HPDE6-E6E7 (cell line): ENCODE data around the gene NBAS.

Experiments
- DNase-seq: peaks from one replicate; pipeline ENCODE4 v3.0.0; 2011; ENCODE audit warnings: missing footprints; ENCODE audit errors: extremely low spot score

Gene NBAS

DNA sequence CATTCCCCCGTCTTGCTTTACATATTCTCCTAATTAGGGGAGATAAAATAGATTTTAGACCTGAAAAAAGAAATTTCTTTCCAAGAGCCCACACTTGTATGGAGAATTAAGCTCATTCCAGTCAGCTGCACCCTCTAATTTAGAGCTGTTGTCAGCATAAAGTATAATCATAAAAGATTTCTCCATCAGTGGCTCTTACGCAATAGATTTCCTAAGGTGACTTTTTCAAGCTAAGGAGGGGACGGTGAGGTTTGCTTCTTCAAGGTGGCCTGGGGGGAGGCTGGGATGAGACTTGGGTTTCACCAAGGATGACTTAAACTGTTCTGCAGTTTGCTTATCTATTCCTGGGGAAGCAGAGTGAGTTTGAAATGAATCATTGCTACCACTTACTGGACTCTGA lies 426.2 kb downstream of the NBAS start:
- no peak for DNase-seq

DNA sequence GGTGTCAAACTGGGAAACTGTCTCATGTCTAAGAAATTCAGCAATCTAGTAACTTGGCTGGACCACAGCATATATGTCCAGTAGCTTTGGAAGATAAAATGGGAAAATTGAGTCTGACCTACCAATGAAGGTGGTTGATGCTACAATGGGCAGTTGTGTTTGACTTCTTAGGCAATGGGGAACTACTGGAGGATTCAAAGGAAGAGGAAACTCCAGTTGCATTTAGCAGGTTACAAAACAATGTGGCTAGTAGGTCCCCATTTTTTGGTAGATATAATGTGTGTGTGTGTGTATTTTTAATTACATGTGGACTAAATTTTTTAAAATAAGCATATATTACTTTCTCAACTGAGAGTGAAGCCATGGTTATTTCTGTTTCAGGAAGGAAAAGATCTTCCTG lies 427.7 kb downstream of the NBAS start:
- no peak for DNase-seq

DNA sequence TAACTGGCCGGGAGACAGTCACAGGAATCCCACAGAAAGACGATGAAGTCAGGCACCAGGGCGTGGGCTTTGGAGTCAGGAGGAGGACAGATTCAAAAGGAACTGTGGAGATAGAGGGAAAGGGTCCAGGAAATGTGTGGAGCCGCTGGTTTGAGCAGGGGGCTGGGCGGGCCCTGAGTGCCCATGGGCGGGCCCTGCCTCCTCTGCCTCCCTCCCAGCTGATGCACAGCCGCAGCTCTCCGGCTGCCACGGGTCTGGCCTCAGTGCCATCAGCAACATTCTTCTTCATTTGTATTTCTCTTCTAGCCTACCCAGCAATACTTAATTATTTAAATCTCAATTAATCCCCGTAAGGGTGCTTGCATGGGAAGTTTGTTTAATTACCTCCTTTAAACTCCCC lies 432.3 kb downstream of the NBAS start:
- no peak for DNase-seq

DNA sequence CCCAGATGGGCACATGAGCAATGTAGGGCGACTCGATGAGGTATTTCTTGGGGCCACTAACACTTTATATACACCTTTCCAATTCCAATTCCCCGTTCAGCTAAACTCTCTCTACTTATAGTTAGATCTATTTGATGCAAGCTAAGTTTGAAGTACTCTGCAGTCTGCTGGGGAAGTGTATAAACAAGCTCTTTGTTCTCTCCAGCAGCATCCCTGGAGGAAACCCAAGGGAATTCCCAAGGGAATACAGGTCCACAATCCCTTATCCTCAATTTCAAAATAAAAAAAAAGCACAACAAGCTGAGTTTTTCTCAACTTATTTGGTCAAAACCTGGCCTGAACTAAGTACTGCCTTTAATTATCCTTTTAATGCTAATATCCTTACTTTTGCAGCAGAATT lies 433.3 kb downstream of the NBAS start:
- no peak for DNase-seq

DNA sequence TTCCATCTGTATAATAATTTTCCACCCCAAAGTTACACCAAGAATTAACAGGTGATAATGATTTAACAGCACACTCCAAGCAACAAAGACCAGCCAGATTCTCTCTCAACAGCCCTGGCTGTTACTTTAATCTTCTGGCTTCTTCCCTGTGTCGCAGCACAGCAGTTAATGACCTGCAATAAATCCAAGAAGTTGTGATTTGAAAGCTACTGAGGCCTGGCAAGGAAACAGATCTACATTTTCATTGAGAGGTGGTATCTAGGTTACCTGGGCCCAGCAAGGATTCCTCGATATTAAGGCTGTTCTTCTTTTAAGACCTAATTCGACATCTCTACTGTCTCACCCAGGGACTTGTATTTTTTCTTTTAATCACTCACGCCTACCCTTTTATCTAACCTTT lies 433.8 kb downstream of the NBAS start:
- no peak for DNase-seq

DNA sequence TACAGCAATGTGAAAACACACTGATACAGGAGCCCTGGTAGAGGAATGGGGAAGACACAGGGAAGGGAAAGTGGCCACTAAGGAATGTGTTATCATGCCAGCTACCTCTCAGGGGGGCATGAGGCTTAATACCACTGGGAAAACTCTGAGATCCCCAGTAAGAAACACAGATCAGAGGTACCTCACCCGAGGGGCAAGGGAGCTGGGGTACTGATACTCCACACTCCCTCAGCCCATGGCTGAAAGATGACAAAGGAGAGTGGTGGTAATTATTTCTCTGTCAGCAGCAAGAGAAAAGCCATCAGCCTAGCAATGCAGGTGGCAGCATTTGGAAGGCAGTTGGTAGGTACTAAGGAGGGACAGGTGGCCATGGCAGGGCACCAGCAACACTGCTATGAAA lies 434.8 kb downstream of the NBAS start:
- no peak for DNase-seq

DNA sequence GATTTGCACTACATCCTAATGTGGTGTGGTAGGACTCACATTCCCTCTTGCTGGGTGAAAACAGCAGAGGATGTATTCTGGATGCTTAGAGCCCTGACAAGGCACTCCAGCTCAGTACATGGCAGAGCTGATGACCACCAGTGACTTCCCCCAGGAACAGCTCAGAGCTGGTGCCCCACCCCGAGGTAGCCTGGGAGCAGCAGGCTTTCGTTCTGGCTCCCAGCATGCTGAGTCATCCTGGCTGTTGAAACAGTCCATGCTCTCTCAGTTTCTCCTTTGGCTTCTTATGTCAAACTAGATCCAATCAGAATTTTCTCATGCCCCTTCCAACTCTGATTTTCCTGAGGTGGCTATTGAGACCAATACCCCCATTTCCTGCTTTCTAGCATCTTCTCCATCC lies 438.2 kb downstream of the NBAS start:
- no peak for DNase-seq

DNA sequence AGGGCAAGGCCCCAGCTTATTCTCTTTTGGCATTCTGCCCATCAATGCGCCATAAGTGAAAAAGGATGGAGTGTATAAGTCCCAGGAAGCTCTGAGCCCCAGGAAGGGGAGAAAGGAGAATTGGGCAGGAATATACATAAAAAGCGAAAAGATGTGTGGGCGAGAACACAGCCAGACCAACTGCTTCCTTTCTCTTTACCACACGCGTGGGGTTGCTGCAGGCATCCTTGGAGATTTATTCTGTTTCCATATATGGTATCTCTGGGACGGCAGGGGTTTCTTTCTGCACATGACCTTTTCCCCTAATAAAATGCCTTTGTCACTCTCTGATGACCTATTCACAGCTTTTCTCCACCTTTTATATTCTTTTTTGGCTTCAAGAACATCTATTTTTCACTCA lies 440.5 kb downstream of the NBAS start:
- DNase-seq: no peak

DNA sequence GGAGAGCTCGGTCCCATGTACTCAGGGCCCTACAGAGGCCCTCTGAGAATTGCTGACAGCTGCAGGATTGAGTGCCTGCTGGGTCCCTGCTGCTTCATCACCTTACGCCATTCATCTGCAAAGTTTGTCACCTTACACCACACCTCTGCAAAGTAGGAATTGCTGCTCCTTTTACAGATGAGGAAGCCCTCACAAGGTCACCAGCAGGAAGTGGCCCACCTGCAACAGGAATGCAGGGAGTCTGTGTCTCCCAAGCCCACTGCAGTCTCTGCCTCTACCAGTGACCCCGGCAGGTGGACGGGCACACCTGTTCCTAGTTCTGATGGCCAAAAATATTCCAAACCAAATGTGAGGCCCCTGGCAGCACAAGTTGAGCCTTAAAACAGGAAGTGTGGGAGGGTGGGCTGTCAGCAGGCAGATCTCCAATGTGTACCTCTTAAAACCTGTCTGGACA lies 441.4 kb downstream of the NBAS start:
- DNase-seq: no peak

DNA sequence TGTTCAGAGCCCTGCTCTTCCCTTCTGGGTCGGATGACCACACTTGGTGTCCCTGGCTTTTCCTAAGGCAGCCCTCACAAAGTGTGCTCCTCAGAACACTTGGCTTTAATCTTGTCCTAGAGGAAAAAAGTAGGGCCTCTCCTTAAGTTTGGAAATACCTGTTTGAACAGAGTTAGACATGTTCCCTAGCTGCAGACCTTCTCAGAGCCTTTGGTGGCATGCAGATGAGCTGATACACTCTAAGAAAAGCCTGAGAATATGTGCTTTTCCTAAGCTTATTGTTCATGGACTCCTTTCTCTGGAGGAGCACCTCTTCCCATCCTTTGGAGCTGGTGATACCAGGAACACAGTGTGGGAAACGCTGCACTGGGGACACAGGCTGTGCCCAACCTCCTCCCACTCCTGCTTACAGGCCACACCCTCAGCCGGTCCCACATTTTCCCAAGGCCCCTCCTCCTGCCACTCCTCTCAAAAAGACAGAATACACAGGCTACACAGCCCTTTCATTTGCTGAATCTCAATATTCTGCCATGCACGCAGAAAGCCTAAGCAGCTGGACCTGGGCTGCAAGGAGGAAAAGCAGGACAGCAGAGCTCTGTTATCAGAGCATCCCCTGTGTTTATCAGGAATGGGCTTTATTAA lies 443.6 kb downstream of the NBAS start:
- DNase-seq: no peak
